Stomach (tissue), 4 donors: ENCODE data around the gene GNPDA1.
"Not testable (repeated sequence)": the region's sequence is repeated elsewhere in the genome, so short reads cannot be mapped to it uniquely, and the experiment has no call there.

Source experiments
- CTCF ChIP-seq, 7 experiments: fragments of 450-650 bp in 4 of 7; fragments of 200-600 bp in 3 of 7; sonication (generic) in 3 of 7; IDR thresholded peaks; one replicate each; pipeline ENCODE4 v1.5.1; 2016 to 2019; ENCODE audit warnings: antibody characterized with exemption in 7 of 7, control low read depth in 2 of 7, mild to moderate bottlenecking in 1 of 7
- EP300 ChIP-seq: sonication (generic); formaldehyde crosslinking; IDR thresholded peaks from one replicate; pipeline ENCODE4 v1.6.1; 2017; ENCODE audit warnings: antibody characterized with exemption
- POLR2A ChIP-seq, 4 donors: fragments of 450-650 bp; IDR thresholded peaks; one replicate each; pipeline ENCODE4 v1.6.1; 2016; ENCODE audit warnings: antibody characterized with exemption in 4 of 4, control low read depth in 2 of 4, mild to moderate bottlenecking in 1 of 4, moderate library complexity in 1 of 4
- POLR2AphosphoS5 ChIP-seq, 3 donors: sonication (generic); formaldehyde crosslinking; IDR thresholded peaks; one replicate each; pipeline ENCODE4 v1.6.1; 2016; ENCODE audit warnings: antibody characterized with exemption in 3 of 3

- TF ChIP-seq EP300; CTCF (IDR thresholded peaks at IDR 0.05); POLR2AphosphoS5 (IDR thresholded peaks at IDR 0.05); POLR2A (IDR thresholded peaks at IDR 0.05): not testable (repeated sequence)
These were observed 21.1 kb upstream of the GNPDA1 start for GRCh38 chr5:142033632-142034567.
